ENCODE measurements around the gene RNF208. TPM values are rescaled to one million over a fixed set of nuclear protein-coding genes. Genes with fewer than 3 reads are reported as not detected.

Gene RNF208
- total RNA-seq, 1 donor from 2014 or later: 4.3 TPM

DNA sequence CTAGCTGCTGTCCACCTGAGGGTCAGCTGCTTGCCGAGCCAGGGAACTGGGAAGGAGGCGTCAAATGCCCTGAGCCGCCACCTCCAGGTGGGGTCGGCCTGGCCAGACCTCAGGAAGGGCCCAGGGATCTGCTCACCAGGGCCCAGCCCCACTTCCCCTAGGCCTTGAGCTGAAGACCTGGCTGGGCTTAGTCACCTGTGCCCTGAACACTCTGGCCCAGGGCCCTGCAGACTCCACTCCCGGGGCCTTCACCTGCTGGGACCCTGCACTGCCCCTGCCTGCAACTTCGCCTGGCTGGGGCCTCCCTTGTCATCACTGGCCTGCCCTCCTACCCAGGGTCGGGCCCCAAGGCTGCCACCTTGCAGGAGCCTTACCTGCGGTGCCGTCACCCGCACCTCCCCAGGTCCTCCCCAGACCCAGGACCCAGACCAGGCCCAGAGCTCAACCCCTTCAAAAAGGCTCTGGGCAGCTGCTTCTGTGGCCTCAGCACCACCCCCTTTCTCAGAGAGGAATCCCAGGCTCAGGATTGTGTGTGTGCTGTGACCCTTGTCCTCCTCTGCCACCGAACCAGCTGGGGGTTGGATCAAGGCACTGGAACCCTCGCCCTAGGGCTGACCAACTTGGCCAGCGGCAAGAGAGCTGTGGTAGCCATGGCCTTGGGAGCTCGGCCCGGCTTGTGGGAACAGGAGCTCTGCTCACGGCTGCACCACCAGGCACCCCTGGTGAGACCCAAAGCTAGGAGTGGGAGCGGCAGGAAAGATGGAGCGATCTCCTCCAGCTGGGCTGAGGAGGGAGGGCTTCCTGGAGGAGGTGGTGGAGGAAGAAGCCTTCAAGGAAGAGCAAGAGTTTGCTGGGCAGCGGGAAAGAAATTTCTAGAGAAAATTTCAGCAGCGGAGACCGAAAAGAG lies 31.9 kb upstream of the RNF208 start:
- intact Hi-C loops (cut with micrococcal nuclease): no loop called here

DNA sequence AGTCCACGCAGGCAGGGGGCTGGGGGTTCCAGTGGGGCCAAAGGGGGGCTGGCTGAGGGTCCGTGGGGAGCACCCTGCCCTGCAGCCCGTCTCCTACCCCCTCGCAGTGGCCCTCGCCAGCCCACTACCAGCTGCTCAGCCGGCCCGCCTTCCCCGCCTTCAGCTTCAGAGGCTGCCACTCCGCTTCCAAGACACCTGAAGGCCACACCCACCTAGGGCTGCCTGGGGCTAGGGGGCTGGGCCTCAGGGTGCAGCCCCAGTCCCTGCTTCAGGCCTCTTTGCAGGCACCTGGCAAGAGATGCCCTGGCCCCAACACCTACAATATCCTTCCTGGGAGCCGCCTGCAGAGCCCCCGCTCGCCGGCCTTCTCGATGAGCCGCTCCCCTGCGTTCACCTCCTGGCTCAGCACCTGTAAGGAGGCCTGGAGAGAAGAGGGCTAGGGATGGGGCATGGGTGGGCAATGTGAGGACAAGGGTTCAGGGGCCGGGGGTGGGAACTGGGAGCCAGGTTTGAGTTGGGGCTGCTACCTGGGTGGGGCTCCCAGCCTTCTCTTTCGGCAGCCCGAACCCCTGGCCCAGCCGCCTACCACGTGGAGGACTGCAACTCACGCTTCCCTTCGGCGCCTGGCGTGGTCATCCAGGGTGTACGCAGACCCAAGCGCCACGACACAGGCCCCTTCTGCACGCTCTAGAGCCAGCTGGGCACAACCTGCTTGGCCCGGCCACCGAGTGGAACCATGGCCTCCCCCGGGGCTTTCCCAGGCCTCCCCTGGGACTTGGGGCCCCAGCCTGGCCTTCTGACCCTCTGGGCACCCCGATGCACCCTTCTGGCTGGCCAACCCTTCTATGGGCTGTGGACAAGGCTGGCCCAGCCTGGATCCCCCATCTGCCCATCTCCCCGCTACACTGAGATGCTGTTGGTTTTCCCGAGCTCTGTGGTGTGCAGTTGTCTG lies 30.8 kb upstream of the RNF208 start:
- intact Hi-C loops (cut with micrococcal nuclease): no loop called here

DNA sequence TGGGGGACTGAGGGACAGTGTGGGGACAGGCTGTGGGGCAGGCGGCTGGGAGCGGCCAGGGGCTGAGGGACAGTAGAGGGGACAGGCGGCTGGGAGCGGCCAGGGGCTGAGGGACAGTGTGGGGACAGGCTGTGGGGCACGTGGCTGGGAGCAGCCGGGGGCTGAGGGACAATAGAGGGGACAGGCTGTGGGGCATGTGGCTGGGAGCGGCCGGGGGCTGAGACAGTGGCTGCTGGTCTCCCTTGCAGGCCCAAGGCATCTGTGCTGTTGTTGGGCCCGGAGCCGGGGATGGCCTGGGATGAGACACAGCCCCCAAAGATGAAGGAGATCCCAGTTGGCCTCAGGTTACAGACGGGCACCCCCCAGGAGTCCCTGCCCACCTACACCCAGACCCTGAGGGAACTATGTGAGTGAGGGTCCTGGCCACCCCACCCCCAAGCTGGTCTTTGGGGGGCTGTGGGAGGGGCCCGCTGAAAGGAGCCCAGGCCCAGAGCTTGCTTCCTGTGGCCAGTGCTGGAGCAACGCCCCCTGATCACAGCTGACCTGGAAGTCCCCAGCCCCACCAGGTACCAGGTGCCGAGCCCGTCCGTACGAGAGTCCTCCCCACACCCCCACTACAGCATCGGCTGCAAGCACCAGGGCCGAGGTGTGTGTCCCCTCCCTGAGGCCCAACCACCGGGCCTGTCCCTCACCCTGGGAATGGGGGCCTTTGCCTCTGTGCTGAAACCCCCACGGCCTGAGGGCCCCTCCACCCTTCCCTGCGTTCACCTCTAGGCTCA lies 29.6 kb upstream of the RNF208 start:
- intact Hi-C loops (cut with micrococcal nuclease): no loop called here

DNA sequence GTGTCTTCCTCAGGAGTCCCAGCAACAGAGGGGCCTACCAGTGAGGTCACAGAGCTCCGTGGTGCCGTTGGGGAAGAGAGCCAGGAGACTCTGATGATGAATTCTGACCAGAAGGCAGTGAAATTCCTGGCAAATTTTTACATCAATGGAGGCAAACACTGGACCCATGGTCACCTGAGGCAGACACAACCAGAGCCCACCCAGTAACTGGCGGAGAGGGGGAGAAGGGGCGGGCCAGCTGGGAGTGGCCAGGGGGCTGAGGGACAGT lies 29.1 kb upstream of the RNF208 start, which contains the start of gene STPG3:
Gene STPG3 (plus strand): TSS at position 93 of the 268 bp plus-strand sequence. CDS start 1 bp downstream, at position 94.
- intact Hi-C loops (cut with micrococcal nuclease): no loop called here

DNA sequence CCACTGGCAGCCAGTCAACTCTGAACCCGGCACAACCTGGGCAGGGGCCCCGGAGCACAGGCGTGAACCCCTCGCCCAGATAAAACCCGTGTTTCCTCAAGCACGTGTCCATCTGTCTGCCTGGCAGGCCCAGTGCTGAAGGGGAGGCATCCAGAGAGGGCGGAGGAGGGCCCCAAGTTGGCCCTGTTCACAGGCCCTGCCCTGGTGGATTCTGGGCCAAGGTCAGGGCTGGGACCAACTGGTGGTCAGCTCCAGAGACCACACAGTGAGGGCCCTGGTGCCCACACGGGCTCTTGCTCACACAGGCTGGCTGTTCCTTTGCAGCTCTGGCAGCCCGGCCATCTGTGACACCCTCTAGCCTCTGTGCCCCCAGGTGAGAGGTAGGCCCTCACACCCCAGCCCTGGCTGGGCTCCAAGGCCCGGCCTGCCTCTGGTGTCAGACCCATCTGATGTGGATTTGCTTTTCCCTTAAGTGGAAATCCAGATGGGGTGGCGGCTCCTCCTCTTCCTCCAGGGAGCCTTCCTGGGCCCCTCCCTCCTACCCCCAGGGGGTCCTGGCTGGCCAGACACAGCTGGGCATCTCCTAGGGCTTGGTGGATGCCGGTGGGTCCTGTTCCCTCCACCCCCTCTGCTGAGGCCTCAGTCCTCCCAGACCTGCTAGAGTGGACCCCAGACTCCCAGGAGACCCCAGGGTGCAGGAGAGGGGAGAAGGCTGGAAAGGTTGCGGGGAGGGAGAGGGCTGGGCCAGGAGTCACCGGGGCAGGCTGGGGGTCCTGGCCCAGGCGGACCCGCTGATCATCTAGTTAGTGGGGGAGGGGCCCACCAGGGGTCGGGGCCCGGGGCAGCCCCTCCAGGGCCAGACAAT lies 28.5 kb upstream of the RNF208 start:
- intact Hi-C loops (cut with micrococcal nuclease): no loop called here

DNA sequence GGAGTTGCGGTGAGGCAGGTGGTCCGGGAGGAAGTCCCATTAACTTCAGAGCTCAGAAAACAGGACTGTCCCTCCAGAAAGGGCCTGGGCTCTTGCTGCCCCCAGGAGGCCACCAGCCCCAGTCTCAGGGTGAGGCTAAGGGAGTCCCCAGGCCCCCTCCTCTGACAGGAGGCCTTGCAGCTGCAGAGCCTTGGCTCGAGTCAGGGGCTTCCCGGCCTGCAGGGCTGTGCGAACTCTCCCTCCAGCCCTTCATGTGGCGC lies 25.8 kb upstream of the RNF208 start:
- intact Hi-C loops (cut with micrococcal nuclease): no loop called here

DNA sequence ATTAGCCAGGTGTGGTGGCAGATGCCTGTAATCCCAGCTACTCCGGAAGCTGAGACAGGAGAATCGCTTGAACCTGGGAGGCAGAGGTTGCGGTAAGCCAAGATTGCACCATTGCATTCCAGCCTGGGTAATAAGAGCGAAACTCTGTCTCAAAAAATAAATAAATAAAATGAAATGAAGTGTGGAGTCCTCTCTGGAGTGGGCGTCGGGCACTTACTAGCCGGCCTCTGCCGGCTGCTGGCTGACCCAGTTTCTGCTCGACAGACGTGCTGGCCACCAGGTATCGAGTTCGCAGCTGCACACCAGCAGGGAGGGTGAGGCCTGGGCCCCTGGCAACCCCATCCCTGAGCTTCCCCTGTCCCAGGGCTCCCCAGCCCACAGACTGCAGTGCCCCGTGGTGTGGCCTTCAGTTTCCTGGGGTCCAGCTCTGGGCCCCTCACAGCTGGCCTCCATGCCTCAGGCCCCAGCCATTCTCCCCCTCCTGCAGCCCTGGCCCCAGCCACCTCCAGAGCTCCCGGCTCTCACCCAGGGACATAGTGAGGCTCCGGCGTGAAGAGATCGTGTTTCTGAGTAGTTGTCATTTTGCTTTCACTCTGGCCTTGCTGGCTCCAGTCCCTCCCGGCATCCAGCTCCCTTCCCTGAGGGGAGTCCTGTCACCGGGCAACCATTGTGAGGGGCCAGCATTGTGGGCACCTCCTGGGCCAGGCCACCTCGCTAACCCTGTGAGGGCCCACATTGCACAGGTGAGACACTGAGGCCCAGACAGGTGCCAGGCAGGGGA lies 25.3 kb upstream of the RNF208 start:
- intact Hi-C loops (cut with micrococcal nuclease): no loop called here

DNA sequence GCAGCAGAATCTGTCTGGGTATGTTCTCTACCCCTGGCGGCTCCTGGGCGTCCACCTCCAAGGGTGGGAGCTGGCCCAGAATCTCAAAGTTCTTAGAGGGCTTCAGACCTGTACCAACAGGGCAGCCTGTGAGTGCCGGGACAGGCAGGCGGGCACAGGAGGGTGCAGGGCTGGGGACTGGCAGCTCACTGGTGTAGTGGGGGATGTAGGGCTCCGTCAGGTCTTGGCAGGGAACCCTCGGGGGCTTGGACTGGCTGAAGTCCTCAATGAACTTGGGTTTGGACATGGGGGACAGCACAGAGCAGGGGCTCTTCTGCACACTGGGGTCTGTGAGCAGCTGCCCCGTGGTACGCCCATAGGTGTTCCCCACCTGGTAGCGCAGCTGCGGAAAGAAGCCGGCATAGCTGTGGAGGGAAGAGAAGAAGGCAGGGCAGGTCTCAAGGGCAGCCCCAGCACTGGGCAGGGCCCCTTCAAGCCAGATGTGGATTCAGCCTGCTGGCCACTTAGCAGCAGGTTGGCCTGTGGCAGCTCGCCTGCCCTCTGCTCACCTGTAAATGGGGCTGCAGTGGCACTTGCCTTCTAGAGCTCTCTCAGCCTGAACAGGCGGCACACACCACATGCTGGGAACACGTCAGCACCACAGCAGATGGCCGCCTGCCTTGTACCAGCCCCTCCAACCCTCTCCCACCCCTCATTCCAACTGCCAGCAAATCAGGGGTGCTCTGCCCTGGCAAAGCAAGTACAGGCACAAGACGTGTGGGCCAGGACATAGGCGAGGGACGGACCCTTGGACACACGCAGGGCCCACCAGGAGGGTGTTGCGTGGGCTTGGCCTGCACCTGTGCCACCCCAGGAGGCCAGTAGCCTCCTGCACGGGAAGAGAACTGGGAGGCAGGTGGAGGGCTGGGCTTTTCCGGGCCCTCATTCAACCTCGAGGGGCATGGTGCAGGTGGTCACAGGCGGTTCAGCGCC lies 23.7 kb upstream of the RNF208 start:
- intact Hi-C loops (cut with micrococcal nuclease): no loop called here

DNA sequence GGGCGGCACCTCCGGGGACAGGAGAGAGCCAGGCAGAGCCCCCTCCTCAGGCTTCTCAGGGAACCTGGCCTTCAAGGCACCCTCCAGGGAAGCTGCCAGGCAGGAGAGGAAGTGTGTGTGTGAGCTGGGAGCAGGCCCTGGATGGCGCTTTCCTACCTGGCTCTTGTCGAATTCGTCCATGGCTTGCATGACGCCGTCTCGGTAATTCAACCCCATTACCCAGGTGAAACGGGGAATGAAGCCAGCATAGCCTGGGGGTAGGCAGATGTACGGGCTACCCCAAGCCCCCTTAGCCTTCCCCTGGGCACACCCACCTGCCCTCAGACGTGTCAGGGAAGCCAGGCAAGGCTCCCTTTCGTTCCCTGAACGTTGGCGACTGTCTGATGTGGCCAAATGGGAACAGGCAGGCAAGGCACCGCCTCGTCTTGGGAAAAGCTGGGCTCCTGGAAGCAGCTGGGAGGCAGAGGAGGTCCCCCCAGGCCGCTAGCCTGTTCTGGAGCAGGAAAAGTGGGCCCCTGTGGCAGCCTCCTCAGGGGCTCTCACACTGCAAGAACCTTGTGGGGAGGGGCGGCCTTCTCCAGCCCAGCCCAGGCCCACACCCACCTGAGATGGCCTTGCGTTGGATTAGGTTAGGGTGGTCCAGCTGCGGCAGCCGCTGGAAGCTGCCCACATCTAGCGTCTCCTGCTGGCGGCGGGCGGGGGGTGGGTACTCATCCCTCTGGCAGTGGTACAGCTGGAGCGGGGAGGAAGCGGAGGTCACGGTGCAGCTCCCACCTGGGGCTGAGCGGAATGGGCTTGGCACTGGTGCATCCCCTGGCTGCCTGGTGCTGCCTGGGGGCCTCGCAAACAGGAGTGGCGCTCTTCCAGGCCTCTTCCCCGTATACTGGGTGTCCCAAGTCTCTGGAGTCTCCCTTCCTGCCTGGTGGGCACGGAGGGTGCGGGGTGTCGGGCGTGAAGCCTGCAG lies 22.7 kb upstream of the RNF208 start:
- intact Hi-C loops (cut with micrococcal nuclease): loop anchor here (5.0 kb wide), 3 partner anchors 252 to 762 kb away; partner anchors contain the start of genes PAXX, PHPT1 and SEC16A

DNA sequence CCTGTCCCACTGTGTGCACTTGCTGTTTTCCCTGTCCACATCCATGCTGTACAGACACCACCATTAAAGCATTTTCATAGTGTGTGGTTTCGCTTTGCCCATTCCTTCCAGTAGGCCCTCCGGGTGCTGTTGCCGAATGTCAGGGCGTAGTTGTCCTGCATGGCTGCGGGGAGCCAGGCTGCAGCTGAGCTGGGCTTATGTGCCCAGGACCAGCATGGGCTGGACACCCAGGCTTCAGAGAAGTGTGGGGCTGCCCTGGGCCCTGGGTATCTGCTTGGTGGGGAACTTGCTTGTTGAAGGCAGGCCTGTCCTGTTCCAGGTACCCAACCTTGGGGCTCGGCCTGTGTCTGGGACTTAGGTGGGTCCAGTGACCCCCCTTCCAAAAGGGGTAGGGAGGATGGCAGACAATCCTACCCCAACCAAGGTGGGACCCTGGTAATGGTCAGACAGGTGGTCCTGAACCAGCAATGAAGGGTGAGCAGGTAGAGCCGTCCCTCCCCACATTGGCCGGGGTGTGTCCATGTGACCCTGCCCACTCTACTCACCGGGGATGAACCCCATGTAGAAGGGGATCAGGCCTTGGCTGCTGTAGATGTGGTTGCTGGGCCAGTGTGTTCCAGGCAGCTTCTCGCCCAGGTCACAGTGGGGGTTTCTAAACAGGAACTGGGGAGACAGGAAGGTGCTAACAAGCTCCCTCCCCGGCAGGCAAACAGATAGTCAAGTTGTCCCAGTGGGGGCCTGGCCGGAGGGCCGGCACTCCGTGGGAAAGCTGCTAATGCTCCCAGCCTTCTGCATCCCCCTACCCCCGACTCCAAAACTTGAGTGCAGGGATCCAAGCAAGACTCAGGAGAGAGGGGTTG lies 21.8 kb upstream of the RNF208 start:
- intact Hi-C loops (cut with micrococcal nuclease): loop anchor here (5.0 kb wide), 3 partner anchors 252 to 762 kb away; partner anchors contain the start of genes PAXX, PHPT1 and SEC16A

DNA sequence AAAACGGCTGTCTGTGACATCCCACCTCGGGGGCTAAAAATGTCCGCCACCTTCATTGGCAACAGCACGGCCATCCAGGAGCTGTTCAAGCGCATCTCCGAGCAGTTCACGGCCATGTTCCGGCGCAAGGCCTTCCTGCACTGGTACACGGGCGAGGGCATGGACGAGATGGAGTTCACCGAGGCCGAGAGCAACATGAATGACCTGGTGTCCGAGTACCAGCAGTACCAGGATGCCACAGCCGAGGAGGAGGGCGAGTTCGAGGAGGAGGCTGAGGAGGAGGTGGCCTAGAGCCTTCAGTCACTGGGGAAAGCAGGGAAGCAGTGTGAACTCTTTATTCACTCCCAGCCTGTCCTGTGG lies 21.2 kb upstream of the RNF208 start:
- intact Hi-C loops (cut with micrococcal nuclease): loop anchor here (5.0 kb wide), 3 partner anchors 251 to 761 kb away; partner anchors contain the start of genes PAXX, PHPT1 and SEC16A

DNA sequence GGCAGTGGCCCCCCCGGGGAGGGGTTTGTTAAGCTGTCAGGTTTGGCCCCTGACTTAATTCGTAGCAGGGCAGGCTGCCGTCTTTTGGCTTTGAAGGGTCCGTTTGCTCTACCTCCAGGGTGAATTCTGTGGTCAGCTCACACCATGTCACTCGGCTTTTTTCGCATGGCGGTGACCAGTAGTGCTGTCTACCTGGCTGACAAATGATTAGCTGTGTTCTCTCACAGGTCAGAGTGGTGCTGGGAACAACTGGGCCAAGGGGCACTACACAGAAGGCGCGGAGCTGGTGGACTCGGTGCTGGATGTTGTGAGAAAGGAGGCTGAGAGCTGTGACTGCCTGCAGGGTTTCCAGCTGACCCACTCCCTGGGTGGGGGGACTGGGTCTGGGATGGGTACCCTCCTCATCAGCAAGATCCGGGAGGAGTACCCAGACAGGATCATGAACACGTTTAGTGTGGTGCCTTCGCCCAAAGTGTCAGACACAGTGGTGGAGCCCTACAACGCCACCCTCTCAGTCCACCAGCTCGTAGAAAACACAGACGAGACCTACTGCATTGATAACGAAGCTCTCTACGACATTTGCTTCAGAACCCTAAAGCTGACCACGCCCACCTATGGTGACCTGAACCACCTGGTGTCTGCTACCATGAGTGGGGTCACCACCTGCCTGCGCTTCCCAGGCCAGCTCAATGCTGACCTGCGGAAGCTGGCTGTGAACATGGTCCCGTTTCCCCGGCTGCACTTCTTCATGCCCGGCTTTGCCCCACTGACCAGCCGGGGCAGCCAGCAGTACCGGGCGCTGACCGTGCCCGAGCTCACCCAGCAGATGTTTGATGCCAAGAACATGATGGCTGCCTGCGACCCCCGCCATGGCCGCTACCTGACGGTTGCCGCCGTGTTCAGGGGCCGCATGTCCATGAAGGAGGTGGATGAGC lies 20.5 kb upstream of the RNF208 start:
- intact Hi-C loops (cut with micrococcal nuclease): loop anchor here (5.0 kb wide), 3 partner anchors 250 to 760 kb away; partner anchors contain the start of genes PAXX, PHPT1 and SEC16A

DNA sequence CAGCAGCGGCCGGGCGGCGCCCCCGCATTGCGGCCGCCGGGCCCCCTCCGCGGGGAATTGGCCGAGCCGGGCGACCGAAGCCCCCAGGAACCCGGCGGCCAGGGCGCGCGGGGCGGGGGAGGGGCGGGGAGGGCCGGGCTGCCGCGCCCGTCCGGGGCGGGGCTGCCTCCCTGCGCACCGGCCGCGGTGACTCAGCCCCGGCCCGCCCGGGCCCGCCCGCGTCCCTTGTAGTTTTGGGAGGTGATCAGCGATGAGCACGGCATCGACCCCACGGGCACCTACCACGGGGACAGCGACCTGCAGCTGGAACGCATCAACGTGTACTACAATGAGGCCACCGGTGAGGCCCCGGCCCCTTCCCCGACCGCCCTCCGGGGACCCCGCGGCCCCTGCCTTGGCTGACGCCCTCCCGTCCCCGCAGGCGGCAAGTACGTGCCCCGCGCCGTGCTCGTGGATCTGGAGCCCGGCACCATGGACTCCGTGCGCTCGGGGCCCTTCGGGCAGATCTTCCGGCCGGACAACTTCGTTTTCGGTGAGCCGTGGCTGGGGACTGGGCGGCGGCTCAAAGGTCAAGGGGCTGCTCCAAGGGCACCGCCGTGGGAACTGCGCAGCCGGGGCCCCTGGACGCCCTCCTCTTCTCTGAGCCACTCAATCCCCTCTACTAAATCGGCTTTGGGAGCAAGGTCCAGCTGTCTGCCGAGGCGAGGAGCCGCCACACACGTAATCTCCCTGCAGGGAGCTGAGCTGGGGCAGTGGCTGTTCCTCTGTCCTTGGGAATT lies 19.6 kb upstream of the RNF208 start:
- intact Hi-C loops (cut with micrococcal nuclease): loop anchor here (1.0 to 5.0 kb wide), 10 partner anchors 14 to 759 kb away; partner anchors contain the start of genes MAN1B1, NELFB, PAXX and PHPT1

DNA sequence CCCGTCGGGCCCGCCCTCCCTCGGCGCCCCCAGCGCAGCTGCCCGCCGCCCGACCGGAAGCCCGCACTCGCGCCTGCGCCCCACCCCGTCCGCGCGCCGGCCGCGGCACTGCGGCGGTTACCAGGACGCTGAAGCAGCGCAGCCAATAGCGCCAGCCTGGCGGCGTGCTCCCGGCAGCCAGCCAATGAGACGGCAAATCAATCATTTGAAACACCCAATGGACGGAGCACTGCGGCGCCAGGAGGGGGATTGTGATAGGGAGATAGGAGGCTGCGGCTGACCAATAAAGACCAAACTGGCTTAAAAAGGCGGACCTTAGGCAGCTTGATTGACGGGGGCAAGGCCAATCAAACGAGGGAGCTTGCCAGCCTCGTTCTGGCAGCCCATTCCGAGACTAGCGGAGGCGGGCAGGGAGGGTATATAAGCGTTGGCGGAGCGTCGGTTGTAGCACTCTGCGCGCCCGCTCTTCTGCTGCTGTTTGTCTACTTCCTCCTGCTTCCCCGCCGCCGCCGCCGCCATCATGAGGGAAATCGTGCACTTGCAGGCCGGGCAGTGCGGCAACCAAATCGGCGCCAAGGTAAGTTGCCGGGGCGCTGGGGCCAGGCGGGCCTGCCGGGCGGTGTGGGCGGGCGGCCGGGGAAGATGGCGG lies 18.9 kb upstream of the RNF208 start, which contains the start of gene TUBB4B:
Gene TUBB4B (plus strand): TSS at position 447 of the 649 bp plus-strand sequence. CDS start 74 bp downstream, at position 521.
- intact Hi-C loops (cut with micrococcal nuclease): loop anchor here (1.0 to 5.0 kb wide), 12 partner anchors 14 to 759 kb away; partner anchors contain the start of genes MAN1B1, NELFB, PAXX and PHPT1

All from T-helper 1 cell treated with Interleukin-12 subunit alpha and Interleukin-12 subunit beta and Interleukin-4 antibody, amounts not matched to agents 30 ng/mL and 1 ng/mL, for 36 hours (primary cell).